A549 (cell line): Measurements from ENCODE around the gene C6orf58. TPM values are rescaled to one million over a fixed set of nuclear protein-coding genes. Genes with fewer than 3 reads are reported as not detected.

Experiments used
- ATAC-seq, 2 experiments: fragments of 200-7000 bp in 1 of 2; fragments of >200 bp in 1 of 2; cut with Nextera tagmentation in 1 of 2; cut with Tn5 transposase in 1 of 2; 3 replicates each; pipeline versions ENCODE4 v1.8.0 to v1.9.1; 2018 to 2020; ENCODE audit warnings: mild to moderate bottlenecking in 1 of 2, moderate library complexity in 1 of 2
- CTCF ChIA-PET: fragments of 300-600 bp; sonication (Branson Sonifier 250); formaldehyde crosslinking; extraction: SDS; loops from one replicate; lab custom pipeline; 2021; ENCODE audit warnings: antibody characterized with exemption, inconsistent platforms; lab: Yijun Ruan, JAX
- POLR2A ChIA-PET: fragments of 350-600 bp; formaldehyde crosslinking; extraction: SDS; loops from one replicate; lab custom pipeline; 2021; ENCODE audit warnings: antibody characterized with exemption, inconsistent platforms; lab: Yijun Ruan, JAX
- DNase-seq, 2 experiments: peaks; one replicate each; pipeline versions ENCODE4 v3.0.0 to v3.0.0-alpha.2; 2011 to 2016; ENCODE audit warnings: low read depth in 1 of 2, low spot score in 1 of 2
- FAIRE-seq: peaks from 2 replicates; lab custom pipeline; 2011; peaks lifted over from hg19 to GRCh38; lab: Jason Lieb, UNC
- H3K27ac ChIP-seq, 2 experiments: fragments of >200 bp; sonication (Bioruptor Twin); formaldehyde crosslinking; 3 replicates each; pipeline ENCODE4 v1.5.1; 2016 to 2017
- H3K4me1 ChIP-seq: fragments of >200 bp; sonication (Bioruptor Twin); formaldehyde crosslinking; 3 replicates; pipeline ENCODE4 v1.6.1; 2016
- H3K4me2 ChIP-seq: fragments of >200 bp; sonication (Bioruptor Twin); formaldehyde crosslinking; 3 replicates; pipeline ENCODE4 v1.6.1; 2016
- H3K4me3 ChIP-seq: fragments of >200 bp; sonication (Bioruptor Twin); formaldehyde crosslinking; 3 replicates; pipeline ENCODE4 v1.5.1; 2016
- H3K9me3 ChIP-seq: fragments of >200 bp; sonication (Bioruptor Twin); formaldehyde crosslinking; 3 replicates; pipeline ENCODE4 v1.6.1; 2016
- CEBPB ChIP-seq, 2 experiments: fragments of >200 bp in 1 of 2; sonication (Bioruptor Twin) in 1 of 2; formaldehyde crosslinking in 1 of 2; IDR thresholded peaks; 2 replicates each; pipeline ENCODE4 v1.6.1; 2012 to 2016
- CHD2 ChIP-seq: fragments of 150-350 bp; IDR thresholded peaks from 2 replicates; pipeline ENCODE4 v1.6.1; 2014; ENCODE audit warnings: low read length; ENCODE audit not compliant: partially characterized antibody
- CHD4 ChIP-seq: fragments of 200-600 bp; sonication (generic); IDR thresholded peaks from 2 replicates; pipeline ENCODE4 v1.6.1; 2016; ENCODE audit warnings: antibody characterized with exemption, mild to moderate bottlenecking, borderline replicate concordance
- FOSB ChIP-seq: fragments of 250-450 bp; sonication (Bioruptor Pico); IDR thresholded peaks from 2 replicates; pipeline ENCODE4 v1.5.0; 2020; ENCODE audit warnings: mild to moderate bottlenecking, moderate library complexity
- FOSL2 ChIP-seq, 2 experiments: fragments of 450-650 bp in 1 of 2; fragments of >200 bp in 1 of 2; sonication (Bioruptor Twin) in 1 of 2; formaldehyde crosslinking; IDR thresholded peaks; 2 replicates each; pipeline versions ENCODE4 v1.5.0 to v1.6.1; 2016 to 2020; ENCODE audit warnings: mild to moderate bottlenecking in 1 of 2, moderate library complexity in 1 of 2
- FOXS1 ChIP-seq: fragments of 250-450 bp; sonication (Bioruptor Pico); IDR thresholded peaks from 2 replicates; pipeline ENCODE4 v1.5.0; 2020; ENCODE audit warnings: mild to moderate bottlenecking, moderate library complexity
- GATA3 ChIP-seq: IDR thresholded peaks from 2 replicates; pipeline ENCODE4 v1.6.1; 2012; ENCODE audit warnings: borderline replicate concordance
- HOXB5 ChIP-seq: fragments of 250-450 bp; sonication (Bioruptor Pico); IDR thresholded peaks from 2 replicates; pipeline ENCODE4 v1.5.0; 2020; ENCODE audit warnings: mild to moderate bottlenecking, moderate library complexity
- JUNB ChIP-seq: fragments of >200 bp; sonication (Bioruptor Twin); formaldehyde crosslinking; IDR thresholded peaks from 2 replicates; pipeline ENCODE4 v1.6.1; 2016
- KDM5A ChIP-seq: fragments of 200-600 bp; sonication (generic); IDR thresholded peaks from 2 replicates; pipeline ENCODE4 v1.6.1; 2016; ENCODE audit warnings: antibody characterized with exemption, mild to moderate bottlenecking
- MAFK ChIP-seq: fragments of 450-650 bp; IDR thresholded peaks from 2 replicates; pipeline ENCODE4 v1.6.1; 2014; ENCODE audit not compliant: partially characterized antibody
- NFE2L2 ChIP-seq: fragments of 150-350 bp; conservative IDR thresholded peaks from 2 replicates; pipeline ENCODE4 v1.6.1; 2014; ENCODE audit warnings: low read length
- NR3C1 ChIP-seq: fragments of >200 bp; sonication (Bioruptor Twin); formaldehyde crosslinking; IDR thresholded peaks from 3 replicates; pipeline ENCODE4 v1.6.1; 2017
- PHF8 ChIP-seq: fragments of 200-600 bp; sonication (generic); IDR thresholded peaks from 2 replicates; pipeline ENCODE4 v1.6.1; 2016; ENCODE audit warnings: low read depth, mild to moderate bottlenecking, antibody characterized with exemption, moderate library complexity, borderline replicate concordance
- POLR2AphosphoS2 ChIP-seq: conservative IDR thresholded peaks from 2 replicates; pipeline ENCODE4 v1.6.1; 2012; ENCODE audit warnings: low read length, improper control_type of control experiment, inconsistent platforms
- SREBF2 ChIP-seq: fragments of 450-650 bp; IDR thresholded peaks from 2 replicates; pipeline ENCODE4 v1.6.1; 2014; ENCODE audit warnings: mild to moderate bottlenecking, moderate library complexity
- WGBS: methylation state at CpG from one replicate; pipeline ENCODE4 v1.1.6; 2017; ENCODE audit errors: missing lambda C conversion rate; 5-methylcytosine and 5-hydroxymethylcytosine counted together
- polyA plus RNA-seq, 4 experiments: library from polyadenylated mRNA; depleted of rRNA in 3 of 4; stranded (reverse); fragments of >200 nt; fragmentation: RNase III in 1 of 4; extraction: RNeasy Plus Mini Kit Qiagen cat#74134 plus additional on column Dnase treatment in 1 of 4; gene quantifications; 2 replicates in 3 of 4; 3 replicates in 1 of 4; pipeline ENCODE4 v1.2.3, GENCODE V29; 2011 to 2017
- TF ChIP-seq, protein P1 (sequence below): IDR thresholded peaks from 2 replicates; pipeline ENCODE4 v1.6.1; 2012; ENCODE audit warnings: low read depth, borderline replicate concordance
- TF ChIP-seq, protein P2 (sequence below): IDR thresholded peaks from 2 replicates; pipeline ENCODE4 v1.6.1; 2012
- TF ChIP-seq, protein P3 (sequence below): fragments of >200 bp; sonication (Bioruptor Twin); formaldehyde crosslinking; IDR thresholded peaks from 3 replicates; pipeline ENCODE4 v1.5.1; 2016
- TF ChIP-seq, protein P4 (sequence below): fragments of 250-450 bp; sonication (Bioruptor Pico); IDR thresholded peaks from 2 replicates; pipeline ENCODE4 v1.5.0; 2020; ENCODE audit warnings: low read depth, mild to moderate bottlenecking, moderate library complexity
- TF ChIP-seq, protein P5 (sequence below): fragments of 200-600 bp; sonication (generic); IDR thresholded peaks from 2 replicates; pipeline ENCODE4 v1.6.1; 2016; ENCODE audit warnings: antibody characterized with exemption, mild to moderate bottlenecking, moderate library complexity
- TF ChIP-seq, protein P6 (sequence below): fragments of 450-650 bp; IDR thresholded peaks from 2 replicates; pipeline ENCODE4 v1.6.1; 2014; ENCODE audit warnings: antibody characterized with exemption

C6orf58 gene
- polyA plus RNA-seq, 2 of the 4 experiments (the other 2 are of a cell fraction): 0.12 TPM; not detected in 1

DNA sequence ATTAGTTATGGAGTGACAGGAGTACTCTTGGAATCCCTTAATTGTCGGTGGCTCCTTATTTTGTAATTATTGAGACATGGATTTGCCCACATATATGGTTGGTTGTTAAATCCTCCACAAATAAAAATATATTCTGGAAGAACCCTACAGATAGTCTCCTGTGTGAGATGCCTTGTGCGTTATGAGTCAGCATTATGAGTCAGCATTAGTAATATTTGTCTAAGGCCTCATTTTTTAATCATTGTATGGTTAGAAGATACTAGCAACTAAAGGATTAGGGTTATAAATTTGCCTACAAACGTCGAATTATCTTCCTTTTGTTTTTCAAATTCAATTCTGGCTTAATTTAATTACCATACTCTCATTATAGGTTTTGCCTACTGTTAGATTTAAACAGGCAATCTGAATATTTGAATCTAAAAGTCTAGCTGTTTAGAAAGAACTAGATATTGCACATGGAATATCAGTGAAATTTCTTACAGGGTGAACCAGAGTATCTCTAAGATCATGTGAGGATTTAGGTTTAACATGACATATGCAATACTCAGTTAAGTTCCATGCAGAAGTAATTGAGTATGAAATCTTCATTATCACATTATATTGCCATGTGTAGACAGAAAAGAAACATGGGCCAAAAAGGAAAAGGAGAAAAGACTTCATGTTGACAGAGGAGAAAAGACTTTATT is 5.9 kb downstream of the C6orf58 start:
- CTCF ChIA-PET: no interaction called here
- POLR2A ChIA-PET: no interaction called here
- 5% methylated on average over 4 of the region's 4 CpGs for WGBS
- Histone ChIP-seq H3K4me1 (peaks cover 12% of the 10 kb centered on the region; the same call in 2 of the 3 replicates), H3K27ac (peak overlapping the region; percentile 17 to 67; a peak in 5 of 6 replicates), H3K4me2 (peak overlapping the region; percentile 52), H3K4me3 (no peak overlapping the region), H3K9me3 (0 out of 3 replicates have a peak, but pooled peaks cover 5% of the 10 kb centered on the region)
- TF ChIP-seq, protein P1, sequence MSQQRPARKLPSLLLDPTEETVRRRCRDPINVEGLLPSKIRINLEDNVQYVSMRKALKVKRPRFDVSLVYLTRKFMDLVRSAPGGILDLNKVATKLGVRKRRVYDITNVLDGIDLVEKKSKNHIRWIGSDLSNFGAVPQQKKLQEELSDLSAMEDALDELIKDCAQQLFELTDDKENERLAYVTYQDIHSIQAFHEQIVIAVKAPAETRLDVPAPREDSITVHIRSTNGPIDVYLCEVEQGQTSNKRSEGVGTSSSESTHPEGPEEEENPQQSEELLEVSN: no peak
- TF ChIP-seq FOSL2 (IDR thresholded peaks at IDR 0.05): peak; percentile 80
- peak; percentile 90 for TF ChIP-seq FOSL2 (CRISPR knock-in tag; IDR thresholded peaks at IDR 0.05)
- TF ChIP-seq JUNB: peak; percentile 72
- TF ChIP-seq MAFK: peak; percentile 88
- TF ChIP-seq, protein P2, sequence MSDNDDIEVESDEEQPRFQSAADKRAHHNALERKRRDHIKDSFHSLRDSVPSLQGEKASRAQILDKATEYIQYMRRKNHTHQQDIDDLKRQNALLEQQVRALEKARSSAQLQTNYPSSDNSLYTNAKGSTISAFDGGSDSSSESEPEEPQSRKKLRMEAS: peak; percentile 39; the same call in 1 of the 2 replicates
- no peak for TF ChIP-seq CHD2
- peak; percentile 56 for TF ChIP-seq NFE2L2
- DNase-seq (peak; percentile 22 to 54), FAIRE-seq (no peak), ATAC-seq (peak in 1 of 2 experiments; percentile 76; a peak in 4 of 6 replicates)

DNA sequence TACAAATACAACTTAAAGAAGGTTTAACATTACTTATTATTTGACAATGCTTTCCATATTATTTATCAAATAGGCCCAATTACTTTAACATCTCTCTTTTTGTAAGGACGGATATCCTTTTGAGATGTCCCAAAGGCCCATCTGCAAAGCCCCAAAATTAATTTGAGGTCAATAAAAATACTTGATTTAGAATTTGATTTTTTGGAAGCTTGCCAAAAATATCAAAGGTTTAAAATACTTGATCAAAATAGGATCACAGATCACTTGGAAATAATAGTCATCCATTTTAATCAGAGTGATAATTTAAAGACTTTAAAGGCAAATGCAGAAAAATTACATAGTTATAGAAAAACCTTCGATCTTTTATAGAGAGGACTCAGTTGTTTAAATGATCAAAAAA is 8.1 kb downstream of the C6orf58 start:
- Histone ChIP-seq H3K4me1 (peaks cover 12% of the 10 kb centered on the region; the same call in 2 of the 3 replicates), H3K27ac (no peak overlapping the region), H3K4me2 (no peak overlapping the region), H3K4me3 (no peak overlapping the region), H3K9me3 (0 out of 3 replicates have a peak, but pooled peaks cover 5% of the 10 kb centered on the region)
- DNase-seq (no peak), ATAC-seq (no peak), FAIRE-seq (no peak)
- CTCF ChIA-PET: no interaction called here
- WGBS: 94% methylated on average over 2 of the region's 2 CpGs
- POLR2A ChIA-PET: no interaction called here
- no peak for TF ChIP-seq CHD2
- no peak for TF ChIP-seq KDM5A
- no peak for TF ChIP-seq GATA3
- no peak for TF ChIP-seq FOSB (CRISPR knock-in tag)
- no peak for TF ChIP-seq SREBF2
- TF ChIP-seq, protein P3, sequence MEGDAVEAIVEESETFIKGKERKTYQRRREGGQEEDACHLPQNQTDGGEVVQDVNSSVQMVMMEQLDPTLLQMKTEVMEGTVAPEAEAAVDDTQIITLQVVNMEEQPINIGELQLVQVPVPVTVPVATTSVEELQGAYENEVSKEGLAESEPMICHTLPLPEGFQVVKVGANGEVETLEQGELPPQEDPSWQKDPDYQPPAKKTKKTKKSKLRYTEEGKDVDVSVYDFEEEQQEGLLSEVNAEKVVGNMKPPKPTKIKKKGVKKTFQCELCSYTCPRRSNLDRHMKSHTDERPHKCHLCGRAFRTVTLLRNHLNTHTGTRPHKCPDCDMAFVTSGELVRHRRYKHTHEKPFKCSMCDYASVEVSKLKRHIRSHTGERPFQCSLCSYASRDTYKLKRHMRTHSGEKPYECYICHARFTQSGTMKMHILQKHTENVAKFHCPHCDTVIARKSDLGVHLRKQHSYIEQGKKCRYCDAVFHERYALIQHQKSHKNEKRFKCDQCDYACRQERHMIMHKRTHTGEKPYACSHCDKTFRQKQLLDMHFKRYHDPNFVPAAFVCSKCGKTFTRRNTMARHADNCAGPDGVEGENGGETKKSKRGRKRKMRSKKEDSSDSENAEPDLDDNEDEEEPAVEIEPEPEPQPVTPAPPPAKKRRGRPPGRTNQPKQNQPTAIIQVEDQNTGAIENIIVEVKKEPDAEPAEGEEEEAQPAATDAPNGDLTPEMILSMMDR: no peak
- no peak for TF ChIP-seq POLR2AphosphoS2
- no peak for TF ChIP-seq HOXB5 (CRISPR knock-in tag)
- no peak for TF ChIP-seq CEBPB (IDR thresholded peaks at IDR 0.05)
- TF ChIP-seq NFE2L2: no peak
- no peak for TF ChIP-seq CHD4
- no peak for TF ChIP-seq PHF8
- TF ChIP-seq, protein P1: no peak
- TF ChIP-seq, protein P2: no peak
- TF ChIP-seq, protein P4, sequence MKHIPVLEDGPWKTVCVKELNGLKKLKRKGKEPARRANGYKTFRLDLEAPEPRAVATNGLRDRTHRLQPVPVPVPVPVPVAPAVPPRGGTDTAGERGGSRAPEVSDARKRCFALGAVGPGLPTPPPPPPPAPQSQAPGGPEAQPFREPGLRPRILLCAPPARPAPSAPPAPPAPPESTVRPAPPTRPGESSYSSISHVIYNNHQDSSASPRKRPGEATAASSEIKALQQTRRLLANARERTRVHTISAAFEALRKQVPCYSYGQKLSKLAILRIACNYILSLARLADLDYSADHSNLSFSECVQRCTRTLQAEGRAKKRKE (CRISPR knock-in tag): no peak
- TF ChIP-seq, protein P5, sequence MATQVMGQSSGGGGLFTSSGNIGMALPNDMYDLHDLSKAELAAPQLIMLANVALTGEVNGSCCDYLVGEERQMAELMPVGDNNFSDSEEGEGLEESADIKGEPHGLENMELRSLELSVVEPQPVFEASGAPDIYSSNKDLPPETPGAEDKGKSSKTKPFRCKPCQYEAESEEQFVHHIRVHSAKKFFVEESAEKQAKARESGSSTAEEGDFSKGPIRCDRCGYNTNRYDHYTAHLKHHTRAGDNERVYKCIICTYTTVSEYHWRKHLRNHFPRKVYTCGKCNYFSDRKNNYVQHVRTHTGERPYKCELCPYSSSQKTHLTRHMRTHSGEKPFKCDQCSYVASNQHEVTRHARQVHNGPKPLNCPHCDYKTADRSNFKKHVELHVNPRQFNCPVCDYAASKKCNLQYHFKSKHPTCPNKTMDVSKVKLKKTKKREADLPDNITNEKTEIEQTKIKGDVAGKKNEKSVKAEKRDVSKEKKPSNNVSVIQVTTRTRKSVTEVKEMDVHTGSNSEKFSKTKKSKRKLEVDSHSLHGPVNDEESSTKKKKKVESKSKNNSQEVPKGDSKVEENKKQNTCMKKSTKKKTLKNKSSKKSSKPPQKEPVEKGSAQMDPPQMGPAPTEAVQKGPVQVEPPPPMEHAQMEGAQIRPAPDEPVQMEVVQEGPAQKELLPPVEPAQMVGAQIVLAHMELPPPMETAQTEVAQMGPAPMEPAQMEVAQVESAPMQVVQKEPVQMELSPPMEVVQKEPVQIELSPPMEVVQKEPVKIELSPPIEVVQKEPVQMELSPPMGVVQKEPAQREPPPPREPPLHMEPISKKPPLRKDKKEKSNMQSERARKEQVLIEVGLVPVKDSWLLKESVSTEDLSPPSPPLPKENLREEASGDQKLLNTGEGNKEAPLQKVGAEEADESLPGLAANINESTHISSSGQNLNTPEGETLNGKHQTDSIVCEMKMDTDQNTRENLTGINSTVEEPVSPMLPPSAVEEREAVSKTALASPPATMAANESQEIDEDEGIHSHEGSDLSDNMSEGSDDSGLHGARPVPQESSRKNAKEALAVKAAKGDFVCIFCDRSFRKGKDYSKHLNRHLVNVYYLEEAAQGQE: no peak
- TF ChIP-seq JUNB: no peak
- TF ChIP-seq NR3C1: no peak
- TF ChIP-seq, protein P6, sequence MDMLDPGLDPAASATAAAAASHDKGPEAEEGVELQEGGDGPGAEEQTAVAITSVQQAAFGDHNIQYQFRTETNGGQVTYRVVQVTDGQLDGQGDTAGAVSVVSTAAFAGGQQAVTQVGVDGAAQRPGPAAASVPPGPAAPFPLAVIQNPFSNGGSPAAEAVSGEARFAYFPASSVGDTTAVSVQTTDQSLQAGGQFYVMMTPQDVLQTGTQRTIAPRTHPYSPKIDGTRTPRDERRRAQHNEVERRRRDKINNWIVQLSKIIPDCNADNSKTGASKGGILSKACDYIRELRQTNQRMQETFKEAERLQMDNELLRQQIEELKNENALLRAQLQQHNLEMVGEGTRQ: no peak
- no peak for TF ChIP-seq FOXS1 (CRISPR knock-in tag)
